OCI-LY3 (cell line): ENCODE measurements around the gene HIGD2A.

Source experiments
- H2AFZ ChIP-seq: fragments of 200-600, 300-600 bp; shearing (Covaris generic); 2 replicates; pipeline ENCODE4 v1.6.0; 2014; ENCODE audit warnings: antibody characterized with exemption, low read depth, low read length
- H3K27ac ChIP-seq: fragments of 200-600, 300-600 bp; sonication (generic); 2 replicates; pipeline ENCODE4 v1.5.1; 2014; ENCODE audit warnings: mild to moderate bottlenecking, low read length, moderate library complexity, mixed read lengths
- H3K27me3 ChIP-seq: fragments of 200-600, 300-600 bp; sonication (generic); 2 replicates; pipeline ENCODE4 v1.6.1; 2014; ENCODE audit warnings: low read depth, low read length, mixed read lengths
- H3K36me3 ChIP-seq: fragments of 200-600, 300-600 bp; sonication (generic); replicated peaks from 2 replicates; pipeline ENCODE3; 2014; ENCODE audit warnings: low read depth, low read length, mixed read lengths
- H3K4me1 ChIP-seq: fragments of 300-600, 200-600 bp; sonication (generic); 2 replicates; pipeline ENCODE4 v1.6.1; 2014; ENCODE audit warnings: low read length, mixed read lengths
- H3K4me2 ChIP-seq: fragments of 200-600, 300-600 bp; sonication (generic); 2 replicates; pipeline ENCODE4 v1.6.1; 2014; ENCODE audit warnings: low read length, mixed read lengths
- H3K4me3 ChIP-seq: fragments of 300-600, 200-600 bp; sonication (generic); 2 replicates; pipeline ENCODE4 v1.5.1; 2014; ENCODE audit warnings: antibody characterized with exemption, mild to moderate bottlenecking, low read length, moderate library complexity
- H3K79me2 ChIP-seq: fragments of 300-600, 200-600 bp; shearing (Covaris generic); 2 replicates; pipeline ENCODE4 v1.6.1; 2014; ENCODE audit warnings: mild to moderate bottlenecking, low read length, mixed read lengths
- H3K9ac ChIP-seq: fragments of 300-600, 200-600 bp; shearing (Covaris generic); 2 replicates; pipeline ENCODE4 v1.6.0; 2014; ENCODE audit warnings: mild to moderate bottlenecking, low read length, moderate library complexity
- H3K9me3 ChIP-seq: fragments of 200-600, 300-600 bp; shearing (Covaris generic); 2 replicates; pipeline ENCODE4 v1.6.1; 2014; ENCODE audit warnings: low read length, mixed read lengths; ENCODE audit not compliant: insufficient read depth
- H4K20me1 ChIP-seq: fragments of 200-600, 300-600 bp; sonication (generic); 2 replicates; pipeline ENCODE4 v1.6.1; 2016; ENCODE audit warnings: low read length, mixed read lengths; ENCODE audit not compliant: insufficient read depth
- CTCF ChIP-seq: fragments of 200-600, 300-600 bp; sonication (generic); IDR thresholded peaks from 2 replicates; pipeline ENCODE4 v1.5.1; 2014; ENCODE audit warnings: antibody characterized with exemption, low read length, low read depth
- EZH2phosphoT487 ChIP-seq: fragments of 200-600 bp; shearing (Covaris generic); IDR thresholded peaks from 2 replicates; pipeline ENCODE4 v1.6.1; 2018; ENCODE audit warnings: antibody characterized with exemption, mixed run types, low read depth

HIGD2A gene

GRCh38 chr5:176381979-176382378 is 6.6 kb upstream of the HIGD2A start:
- Histone ChIP-seq H3K9ac (no peak overlapping the region), H3K4me3 (no peak overlapping the region), H4K20me1 (no peaks in the 10 kb centered on the region), H3K9me3 (no peaks in the 10 kb centered on the region), H3K79me2 (peaks cover 25% of the 10 kb centered on the region), H3K4me2 (no peak overlapping the region), H3K36me3 (peaks cover 62% of the 10 kb centered on the region), H3K4me1 (peaks cover 16% of the 10 kb centered on the region), H3K27ac (no peak overlapping the region), H2AFZ (no peak overlapping the region), H3K27me3 (no peaks in the 10 kb centered on the region)
- TF ChIP-seq CTCF (no peak), EZH2phosphoT487 (no peak)

GRCh38 chr5:176382721-176383120 is 5.8 kb upstream of the HIGD2A start:
- no peak overlapping the region for H3K4me2 ChIP-seq
- no peak overlapping the region for H3K27ac ChIP-seq
- peaks cover 32% of the 10 kb centered on the region for H3K79me2 ChIP-seq
- H3K36me3 ChIP-seq = peaks cover 67% of the 10 kb centered on the region
- H3K9me3 ChIP-seq = no peaks in the 10 kb centered on the region
- H3K27me3 ChIP-seq = no peaks in the 10 kb centered on the region
- H2AFZ ChIP-seq = no peak overlapping the region
- TF ChIP-seq EZH2phosphoT487 = no peak
- no peak for TF ChIP-seq CTCF
- no peak overlapping the region for H3K4me3 ChIP-seq
- no peak overlapping the region for H3K9ac ChIP-seq
- H3K4me1 ChIP-seq = peaks cover 21% of the 10 kb centered on the region
- H4K20me1 ChIP-seq = no peaks in the 10 kb centered on the region

GRCh38 chr5:176383248-176383905 is 5.2 kb upstream of the HIGD2A start:
- no peak overlapping the region for H3K9ac ChIP-seq
- H3K36me3 ChIP-seq = peaks cover 68% of the 10 kb centered on the region
- H4K20me1 ChIP-seq = no peaks in the 10 kb centered on the region

GRCh38 chr5:176383961-176384360 is 4.6 kb upstream of the HIGD2A start:
- peaks cover 66% of the 10 kb centered on the region for H3K36me3 ChIP-seq
- no peak overlapping the region for H3K27ac ChIP-seq
- no peak overlapping the region for H3K9ac ChIP-seq
- no peak for TF ChIP-seq EZH2phosphoT487
- TF ChIP-seq CTCF = no peak
- H3K4me2 ChIP-seq = no peak overlapping the region
- no peaks in the 10 kb centered on the region for H4K20me1 ChIP-seq
- no peaks in the 10 kb centered on the region for H3K27me3 ChIP-seq
- no peaks in the 10 kb centered on the region for H3K9me3 ChIP-seq
- no peak overlapping the region for H3K4me3 ChIP-seq
- H3K4me1 ChIP-seq = peaks cover 21% of the 10 kb centered on the region
- no peak overlapping the region for H2AFZ ChIP-seq
- H3K79me2 ChIP-seq = peaks cover 40% of the 10 kb centered on the region

More at GRCh38 chr5:176383248-176383905, 5.2 kb upstream of the HIGD2A start:
- Histone ChIP-seq H3K4me3 (no peak overlapping the region), H3K27me3 (no peaks in the 10 kb centered on the region), H3K79me2 (peaks cover 38% of the 10 kb centered on the region), H3K27ac (no peak overlapping the region), H3K4me2 (no peak overlapping the region), H2AFZ (no peak overlapping the region), H3K9me3 (no peaks in the 10 kb centered on the region), H3K4me1 (peaks cover 21% of the 10 kb centered on the region)
- TF ChIP-seq EZH2phosphoT487 (no peak), CTCF (no peak)
